IPS-18a (cell line): ENCODE measurements around the gene CEP63.
A peak's percentile ranks its signal among the peaks of the same experiment; 100 is the strongest.

Source experiments
- H3K27ac ChIP-seq: one replicate; pipeline ENCODE4 v1.5.1; 2013; ENCODE audit warnings: low read length
- H3K27me3 ChIP-seq: one replicate; pipeline ENCODE4 v1.6.1; 2013; ENCODE audit warnings: mild to moderate bottlenecking, low read length; ENCODE audit not compliant: control insufficient read depth, insufficient read depth
- H3K36me3 ChIP-seq: one replicate; pipeline ENCODE4 v1.6.1; 2013; ENCODE audit warnings: low read depth, low read length; ENCODE audit not compliant: control insufficient read depth
- H3K4me1 ChIP-seq: one replicate; pipeline ENCODE4 v1.6.1; 2013; ENCODE audit warnings: low read depth, low read length; ENCODE audit not compliant: control insufficient read depth
- H3K4me3 ChIP-seq: one replicate; pipeline ENCODE4 v1.5.1; 2013; ENCODE audit warnings: low read length
- H3K9ac ChIP-seq: one replicate; pipeline ENCODE4 v1.6.1; 2013; ENCODE audit warnings: mild to moderate bottlenecking, low read length, moderate library complexity
- H3K9me3 ChIP-seq: one replicate; pipeline ENCODE4 v1.6.1; 2013; ENCODE audit warnings: low read depth, low read length; ENCODE audit not compliant: control insufficient read depth

The CEP63 gene

DNA sequence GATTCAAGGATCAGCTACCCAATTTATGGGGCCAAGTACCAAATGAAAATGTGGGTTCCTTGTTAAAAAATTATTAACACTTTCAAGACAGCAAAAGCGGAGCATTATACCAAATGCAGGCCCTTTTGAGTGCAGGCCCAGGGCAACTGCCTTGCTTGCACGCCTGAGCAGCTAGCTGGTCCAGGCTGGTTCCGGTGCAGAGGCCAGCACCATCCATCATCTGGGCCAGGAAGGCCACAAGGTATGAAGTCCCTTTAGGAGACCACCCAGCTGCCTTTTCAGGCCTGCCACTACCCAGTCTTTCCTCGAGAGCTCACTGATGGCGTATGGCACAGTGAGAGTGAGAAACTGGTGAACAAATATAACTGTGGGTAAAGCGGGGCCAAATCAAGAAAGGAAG lies 13.0 kb upstream of the CEP63 start:
- Histone ChIP-seq H3K9me3 (no peaks in the 10 kb centered on the region), H3K36me3 (peaks cover 10% of the 10 kb centered on the region), H3K9ac (no peak overlapping the region), H3K4me1 (no peaks in the 10 kb centered on the region), H3K4me3 (no peak overlapping the region), H3K27ac (no peak overlapping the region), H3K27me3 (no peaks in the 10 kb centered on the region)

GRCh38 chr3:134473868-134474546 lies 11.8 kb upstream of the CEP63 start:
- no peaks in the 10 kb centered on the region for H3K4me1 ChIP-seq
- H3K27me3 ChIP-seq, result no peaks in the 10 kb centered on the region
- H3K27ac ChIP-seq, result no peak overlapping the region
- no peak overlapping the region for H3K9ac ChIP-seq
- peaks cover 22% of the 10 kb centered on the region for H3K36me3 ChIP-seq
- no peak overlapping the region for H3K4me3 ChIP-seq
- no peaks in the 10 kb centered on the region for H3K9me3 ChIP-seq

- H3K4me3 ChIP-seq, result no peak overlapping the region
- H3K9me3 ChIP-seq, result no peaks in the 10 kb centered on the region
- H3K27me3 ChIP-seq, result no peaks in the 10 kb centered on the region
- H3K9ac ChIP-seq, result no peak overlapping the region
- H3K4me1 ChIP-seq, result no peaks in the 10 kb centered on the region
- H3K36me3 ChIP-seq, result peaks cover 26% of the 10 kb centered on the region
- H3K27ac ChIP-seq, result no peak overlapping the region
Measured at GRCh38 chr3:134474956-134475355, 10.9 kb upstream of the CEP63 start.

DNA sequence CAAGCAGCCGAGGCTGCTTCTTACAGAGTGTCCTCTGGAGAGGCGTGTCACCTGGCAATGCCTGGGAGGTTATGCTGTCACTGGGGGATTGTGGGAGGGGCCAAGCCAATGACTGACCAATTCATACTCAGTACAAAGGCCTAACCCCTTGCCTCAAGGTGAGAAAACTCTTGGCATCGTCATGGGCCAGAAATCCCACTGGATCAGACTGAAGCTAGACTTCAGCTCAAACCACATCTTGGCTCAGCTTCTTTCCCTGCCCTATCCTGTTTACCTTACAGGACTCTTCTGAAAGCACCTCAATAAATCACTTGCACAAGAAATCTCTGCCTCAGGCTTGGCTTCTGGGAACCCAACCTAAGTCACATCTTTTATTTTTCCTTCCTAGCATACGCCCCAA lies 9.6 kb upstream of the CEP63 start:
- Histone ChIP-seq H3K27me3 (no peaks in the 10 kb centered on the region), H3K4me1 (no peaks in the 10 kb centered on the region), H3K9me3 (no peaks in the 10 kb centered on the region), H3K27ac (no peak overlapping the region), H3K9ac (no peak overlapping the region), H3K4me3 (no peak overlapping the region), H3K36me3 (peaks cover 40% of the 10 kb centered on the region)

DNA sequence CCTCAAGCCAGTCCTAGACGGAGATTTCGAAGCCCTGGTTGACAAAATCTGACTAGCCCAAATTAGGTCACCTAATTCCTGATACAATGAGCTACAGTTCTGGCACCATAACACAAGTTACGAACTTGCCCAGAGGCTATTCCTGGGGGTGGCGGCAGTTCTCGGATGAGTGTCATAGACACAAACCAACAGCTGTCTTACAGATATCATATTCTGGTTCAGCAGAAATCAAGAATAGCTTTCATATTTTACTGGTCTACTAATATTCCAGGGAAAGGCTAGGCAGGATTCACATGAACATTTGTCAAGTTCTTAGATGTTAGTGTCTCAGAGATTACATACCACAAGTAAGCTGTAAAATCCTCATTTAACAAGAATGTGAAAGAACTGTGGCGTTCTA lies 8.9 kb upstream of the CEP63 start:
- Histone ChIP-seq H3K36me3 (peaks cover 45% of the 10 kb centered on the region), H3K4me3 (no peak overlapping the region), H3K9ac (no peak overlapping the region), H3K27ac (no peak overlapping the region), H3K4me1 (no peaks in the 10 kb centered on the region), H3K9me3 (no peaks in the 10 kb centered on the region), H3K27me3 (no peaks in the 10 kb centered on the region)

- no peaks in the 10 kb centered on the region for H3K27me3 ChIP-seq
Measured at GRCh38 chr3:134477938-134478337, 7.9 kb upstream of the CEP63 start.

GRCh38 chr3:134480546-134480945 lies 5.3 kb upstream of the CEP63 start:
- H3K27ac ChIP-seq, result no peak overlapping the region

More at GRCh38 chr3:134477938-134478337, 7.9 kb upstream of the CEP63 start:
- no peak overlapping the region for H3K9ac ChIP-seq
- no peak overlapping the region for H3K27ac ChIP-seq
- H3K36me3 ChIP-seq, result peaks cover 54% of the 10 kb centered on the region
- H3K4me3 ChIP-seq, result no peak overlapping the region
- no peaks in the 10 kb centered on the region for H3K9me3 ChIP-seq
- no peaks in the 10 kb centered on the region for H3K4me1 ChIP-seq

DNA sequence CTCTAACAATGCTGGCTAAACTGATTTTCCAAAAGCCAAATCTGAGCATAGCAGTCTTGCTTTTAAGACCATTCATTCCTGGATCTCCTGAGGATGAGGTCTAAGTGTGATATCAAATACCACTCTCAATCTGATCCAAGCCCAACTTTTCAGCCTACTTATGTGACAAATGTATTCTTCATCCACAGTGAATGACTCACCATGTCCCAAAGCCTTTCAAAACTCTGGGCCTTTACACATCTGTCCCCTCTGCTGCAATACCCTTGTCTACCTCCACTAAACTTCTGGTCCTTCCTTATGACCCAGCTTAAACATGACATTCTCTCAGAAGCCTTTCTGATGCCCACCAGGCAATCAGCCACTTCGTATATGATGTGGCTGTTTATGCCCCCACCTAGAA lies 4.7 kb upstream of the CEP63 start:
- Histone ChIP-seq H3K27me3 (no peaks in the 10 kb centered on the region), H3K27ac (no peak overlapping the region), H3K9ac (no peak overlapping the region), H3K4me1 (peaks cover 9% of the 10 kb centered on the region), H3K9me3 (no peaks in the 10 kb centered on the region), H3K36me3 (peaks cover 54% of the 10 kb centered on the region), H3K4me3 (no peak overlapping the region)

More at GRCh38 chr3:134480546-134480945, 5.3 kb upstream of the CEP63 start:
- Histone ChIP-seq H3K4me3 (no peak overlapping the region), H3K36me3 (peaks cover 54% of the 10 kb centered on the region), H3K27me3 (no peaks in the 10 kb centered on the region), H3K9me3 (no peaks in the 10 kb centered on the region), H3K4me1 (peaks cover 9% of the 10 kb centered on the region), H3K9ac (no peak overlapping the region)

GRCh38 chr3:134482622-134483021 lies 3.2 kb upstream of the CEP63 start:
- Histone ChIP-seq H3K9ac (no peak overlapping the region), H3K9me3 (no peaks in the 10 kb centered on the region), H3K27ac (no peak overlapping the region), H3K27me3 (no peaks in the 10 kb centered on the region), H3K4me1 (peaks cover 14% of the 10 kb centered on the region), H3K4me3 (no peak overlapping the region), H3K36me3 (peaks cover 46% of the 10 kb centered on the region)

DNA sequence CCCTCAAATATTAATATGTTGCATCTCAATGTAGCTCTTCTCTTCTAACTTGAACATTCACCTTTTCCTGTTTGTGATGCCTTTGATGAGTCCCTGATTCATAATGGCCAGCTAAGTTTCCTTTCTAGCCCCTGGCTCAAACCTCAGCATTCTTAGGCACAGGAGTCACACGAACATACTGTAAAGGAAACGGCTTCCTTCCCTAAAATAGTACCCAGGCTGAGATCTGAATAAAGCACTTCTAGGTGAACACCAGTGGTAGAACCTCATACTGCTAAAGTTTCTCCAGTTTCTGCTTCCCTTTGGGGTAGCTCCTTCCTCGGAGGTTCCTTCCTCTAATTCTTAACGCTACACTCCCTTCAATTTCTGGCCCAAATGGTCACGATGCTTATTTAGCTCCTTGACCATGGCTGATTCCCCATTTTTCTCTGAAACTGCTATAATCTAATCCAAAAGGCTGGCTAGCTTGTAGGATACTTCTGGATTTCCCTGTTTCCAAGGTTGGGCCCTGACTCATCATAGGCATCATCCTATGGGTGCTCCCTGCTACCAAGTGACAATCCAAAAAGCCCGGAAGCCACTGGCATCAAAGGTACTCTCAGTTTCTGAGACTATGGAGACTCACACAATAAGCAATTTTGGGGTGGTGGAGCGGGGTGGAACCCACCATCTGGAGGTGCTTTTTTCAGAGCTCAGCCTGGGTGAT lies 2.5 kb upstream of the CEP63 start:
- Histone ChIP-seq H3K9me3 (no peaks in the 10 kb centered on the region), H3K9ac (no peak overlapping the region), H3K4me1 (peaks cover 14% of the 10 kb centered on the region), H3K27me3 (no peaks in the 10 kb centered on the region), H3K36me3 (peaks cover 39% of the 10 kb centered on the region), H3K4me3 (no peak overlapping the region), H3K27ac (no peak overlapping the region)

DNA sequence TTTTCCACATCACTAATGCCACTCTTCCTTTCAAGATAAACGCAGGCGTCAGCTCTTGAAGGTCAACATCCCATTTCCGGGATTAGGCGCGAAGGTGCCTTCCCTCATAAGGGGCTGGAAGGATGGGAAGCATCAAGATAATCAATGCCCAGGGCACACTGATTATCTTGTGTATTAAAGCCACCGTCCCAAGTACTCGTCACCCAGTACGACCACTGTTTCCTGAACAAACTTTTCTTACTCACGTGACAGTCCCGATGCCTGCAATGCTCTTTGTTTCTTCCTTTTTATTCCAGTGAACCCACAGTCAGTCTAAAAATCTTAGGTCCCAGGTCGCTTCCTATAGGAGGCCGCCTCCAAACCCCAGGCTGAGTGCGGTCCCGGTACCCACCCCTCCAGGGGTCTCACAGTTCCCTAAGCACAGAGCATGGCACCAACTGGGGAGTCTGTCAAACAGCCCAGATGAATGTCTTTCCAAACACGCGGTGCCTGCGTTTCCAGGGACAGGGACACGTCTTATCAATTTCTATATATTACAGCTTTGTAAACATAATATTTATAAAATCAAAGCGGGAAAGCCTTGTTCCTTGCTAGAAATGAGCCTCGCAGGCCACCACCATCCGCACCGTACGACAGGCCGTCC lies 661 bp upstream of the CEP63 start:
- peaks cover 26% of the 10 kb centered on the region for H3K36me3 ChIP-seq
- peak overlapping the region; percentile 83 for H3K27ac ChIP-seq
- H3K4me1 ChIP-seq, result peaks cover 14% of the 10 kb centered on the region
- no peaks in the 10 kb centered on the region for H3K9me3 ChIP-seq
- H3K27me3 ChIP-seq, result no peaks in the 10 kb centered on the region
- peak overlapping the region; percentile 90 for H3K9ac ChIP-seq
- H3K4me3 ChIP-seq, result peak overlapping the region; percentile 98
